ENCODE data around the gene ANXA4.

GRCh38 chr2:69784228-69784627, 42.3 kb downstream of the ANXA4 start:
- TF ChIP-seq, protein P1, sequence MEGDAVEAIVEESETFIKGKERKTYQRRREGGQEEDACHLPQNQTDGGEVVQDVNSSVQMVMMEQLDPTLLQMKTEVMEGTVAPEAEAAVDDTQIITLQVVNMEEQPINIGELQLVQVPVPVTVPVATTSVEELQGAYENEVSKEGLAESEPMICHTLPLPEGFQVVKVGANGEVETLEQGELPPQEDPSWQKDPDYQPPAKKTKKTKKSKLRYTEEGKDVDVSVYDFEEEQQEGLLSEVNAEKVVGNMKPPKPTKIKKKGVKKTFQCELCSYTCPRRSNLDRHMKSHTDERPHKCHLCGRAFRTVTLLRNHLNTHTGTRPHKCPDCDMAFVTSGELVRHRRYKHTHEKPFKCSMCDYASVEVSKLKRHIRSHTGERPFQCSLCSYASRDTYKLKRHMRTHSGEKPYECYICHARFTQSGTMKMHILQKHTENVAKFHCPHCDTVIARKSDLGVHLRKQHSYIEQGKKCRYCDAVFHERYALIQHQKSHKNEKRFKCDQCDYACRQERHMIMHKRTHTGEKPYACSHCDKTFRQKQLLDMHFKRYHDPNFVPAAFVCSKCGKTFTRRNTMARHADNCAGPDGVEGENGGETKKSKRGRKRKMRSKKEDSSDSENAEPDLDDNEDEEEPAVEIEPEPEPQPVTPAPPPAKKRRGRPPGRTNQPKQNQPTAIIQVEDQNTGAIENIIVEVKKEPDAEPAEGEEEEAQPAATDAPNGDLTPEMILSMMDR (IDR thresholded peaks at IDR 0.05): no peak
- TF ChIP-seq STAT6 (CRISPR knock-in tag; conservative IDR thresholded peaks at IDR 0.05; ENCODE audit: low read depth) (no peak), ARID4B (CRISPR knock-in tag; IDR thresholded peaks at IDR 0.05; ENCODE audit: borderline replicate concordance) (no peak), ZNF121 (CRISPR knock-in tag; IDR thresholded peaks at IDR 0.05) (no peak), SMAD3 (CRISPR knock-in tag; IDR thresholded peaks at IDR 0.05; ENCODE audit: borderline replicate concordance) (no peak), ATF3 (CRISPR knock-in tag; conservative IDR thresholded peaks at IDR 0.05) (no peak), KAT7 (CRISPR knock-in tag; IDR thresholded peaks at IDR 0.05; ENCODE audit: borderline replicate concordance) (no peak), MXD4 (CRISPR knock-in tag; IDR thresholded peaks at IDR 0.05; ENCODE audit: borderline replicate concordance) (no peak), ZNF232 (CRISPR knock-in tag; IDR thresholded peaks at IDR 0.05) (no peak), PREB (CRISPR knock-in tag; IDR thresholded peaks at IDR 0.05; ENCODE audit: borderline replicate concordance) (no peak), ETV6 (CRISPR knock-in tag; IDR thresholded peaks at IDR 0.05) (no peak), ZNF219 (CRISPR knock-in tag; IDR thresholded peaks at IDR 0.05; ENCODE audit: borderline replicate concordance) (no peak)
- TF ChIP-seq, protein P2, sequence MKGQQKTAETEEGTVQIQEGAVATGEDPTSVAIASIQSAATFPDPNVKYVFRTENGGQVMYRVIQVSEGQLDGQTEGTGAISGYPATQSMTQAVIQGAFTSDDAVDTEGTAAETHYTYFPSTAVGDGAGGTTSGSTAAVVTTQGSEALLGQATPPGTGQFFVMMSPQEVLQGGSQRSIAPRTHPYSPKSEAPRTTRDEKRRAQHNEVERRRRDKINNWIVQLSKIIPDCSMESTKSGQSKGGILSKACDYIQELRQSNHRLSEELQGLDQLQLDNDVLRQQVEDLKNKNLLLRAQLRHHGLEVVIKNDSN (CRISPR knock-in tag; IDR thresholded peaks at IDR 0.05): no peak
- TF ChIP-seq, protein P3, sequence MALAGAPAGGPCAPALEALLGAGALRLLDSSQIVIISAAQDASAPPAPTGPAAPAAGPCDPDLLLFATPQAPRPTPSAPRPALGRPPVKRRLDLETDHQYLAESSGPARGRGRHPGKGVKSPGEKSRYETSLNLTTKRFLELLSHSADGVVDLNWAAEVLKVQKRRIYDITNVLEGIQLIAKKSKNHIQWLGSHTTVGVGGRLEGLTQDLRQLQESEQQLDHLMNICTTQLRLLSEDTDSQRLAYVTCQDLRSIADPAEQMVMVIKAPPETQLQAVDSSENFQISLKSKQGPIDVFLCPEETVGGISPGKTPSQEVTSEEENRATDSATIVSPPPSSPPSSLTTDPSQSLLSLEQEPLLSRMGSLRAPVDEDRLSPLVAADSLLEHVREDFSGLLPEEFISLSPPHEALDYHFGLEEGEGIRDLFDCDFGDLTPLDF (CRISPR knock-in tag; IDR thresholded peaks at IDR 0.05): no peak
